ENCODE data around the gene LURAP1L.

Gene LURAP1L

DNA sequence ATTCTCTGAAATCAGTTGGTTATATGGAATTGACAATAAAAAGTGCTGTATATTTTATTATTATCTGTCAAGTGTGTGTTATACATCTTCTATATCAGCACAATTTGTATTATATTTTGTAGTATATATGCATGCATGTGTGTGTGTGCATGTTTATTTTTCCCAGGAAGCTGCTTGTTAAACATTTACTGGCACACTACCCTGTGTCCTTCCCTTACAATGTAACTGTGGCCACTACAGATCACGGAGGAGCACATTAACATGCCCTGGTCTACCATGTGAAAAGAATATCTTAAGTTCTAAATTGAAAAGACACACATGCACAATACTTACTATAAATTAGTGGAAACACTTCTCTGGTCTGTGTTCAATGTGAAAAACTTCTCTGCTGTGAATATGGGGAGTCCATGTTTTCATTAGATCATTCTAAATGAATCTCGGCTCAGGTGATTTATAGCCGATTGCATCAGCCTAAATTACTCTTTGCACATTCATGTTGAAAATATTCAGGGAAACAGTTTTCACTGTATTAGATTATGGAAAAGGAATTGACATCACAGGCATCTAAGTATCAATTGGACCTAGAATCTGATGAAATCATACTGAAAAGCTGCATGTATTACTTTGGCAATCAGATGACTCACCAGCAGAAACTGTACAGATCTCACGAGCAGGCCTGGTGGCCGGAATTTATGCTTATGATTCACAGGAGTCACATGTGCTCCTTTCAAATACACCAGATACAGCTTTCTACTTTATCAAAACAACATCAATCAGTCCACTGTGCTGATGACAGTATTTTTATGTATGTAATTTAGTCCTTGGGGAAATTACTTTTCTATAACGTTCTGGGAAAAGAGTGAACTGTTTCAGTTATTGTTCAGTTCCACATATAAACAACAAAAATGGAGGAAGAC, 39.4 kb downstream of the LURAP1L start:
- peak; percentile 53 for DNase-seq

GRCh38 chr9:12814877-12815237, 40.0 kb downstream of the LURAP1L start:
- no peak for DNase-seq

DNA sequence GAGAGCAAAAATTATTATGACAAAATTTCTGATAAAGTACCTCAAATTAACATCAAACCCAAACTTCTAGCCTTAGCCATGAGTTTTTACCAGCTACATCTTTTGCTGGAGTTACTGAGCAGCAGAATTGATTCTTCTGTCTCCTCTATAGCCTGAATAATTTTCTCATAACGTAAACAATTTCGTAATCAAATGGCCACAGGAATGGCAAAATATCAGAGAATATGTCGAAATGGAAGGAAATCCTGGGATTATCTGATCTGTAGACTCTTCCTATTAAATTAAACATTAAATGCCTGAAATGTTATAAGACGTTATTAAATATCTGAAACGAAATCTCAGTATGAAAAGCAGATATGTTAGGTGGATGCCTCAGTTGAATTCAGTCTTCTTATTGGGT, 41.1 kb downstream of the LURAP1L start:
- no peak for DNase-seq

- no peak for DNase-seq
Measured at GRCh38 chr9:12816656-12817101, 41.9 kb downstream of the LURAP1L start.

DNA sequence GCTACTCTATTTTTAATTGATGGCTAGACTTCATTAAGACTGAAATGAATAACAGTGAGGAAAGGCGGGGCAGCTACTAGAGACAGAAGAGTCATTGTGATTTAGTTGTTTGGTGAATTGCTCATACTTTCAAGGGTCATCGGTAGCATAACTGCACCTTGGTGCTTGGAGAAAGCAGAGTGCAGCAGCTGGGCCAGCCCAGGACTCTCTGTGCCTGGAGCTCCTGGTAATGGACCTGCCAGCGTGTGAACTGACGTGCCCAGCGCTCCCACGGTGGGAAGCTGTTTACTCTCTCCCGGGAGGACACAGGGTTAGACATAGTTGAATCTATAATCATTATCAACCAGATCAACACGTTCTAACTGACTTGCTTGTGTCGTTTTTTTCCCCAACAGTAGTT, 42.9 kb downstream of the LURAP1L start:
- DNase-seq, result no peak

DNA sequence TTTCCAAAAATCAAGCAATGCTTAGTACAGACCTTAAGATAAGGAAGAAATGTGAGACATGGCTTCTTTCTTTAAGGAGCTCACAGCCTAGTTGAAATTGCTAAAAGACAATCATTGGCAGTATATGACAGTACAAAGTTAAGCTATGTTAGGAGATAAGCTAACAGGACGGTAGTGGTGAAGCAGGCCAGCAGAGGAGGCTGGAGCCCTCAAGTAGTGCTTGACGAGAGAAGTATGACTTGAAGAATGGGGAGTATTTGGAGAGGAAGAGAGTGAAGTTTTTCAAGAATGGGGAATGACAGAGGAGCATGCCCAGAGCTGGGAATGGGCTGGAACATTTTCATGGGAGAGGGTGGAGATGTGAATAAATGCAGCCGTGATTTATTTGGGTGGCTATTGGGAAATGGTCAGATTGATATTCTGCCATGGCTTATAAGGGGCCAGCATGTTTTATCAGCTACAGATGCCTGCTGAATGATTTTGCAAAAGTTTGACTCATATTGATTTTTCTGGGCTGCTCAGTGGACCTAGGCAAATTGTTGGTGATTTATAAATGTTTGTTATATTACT, 43.7 kb downstream of the LURAP1L start:
- no peak for DNase-seq

GRCh38 chr9:12819436-12820185, 44.8 kb downstream of the LURAP1L start:
- DNase-seq, result no peak

GRCh38 chr9:12822111-12822510, 47.3 kb downstream of the LURAP1L start:
- DNase-seq, result no peak

DNA sequence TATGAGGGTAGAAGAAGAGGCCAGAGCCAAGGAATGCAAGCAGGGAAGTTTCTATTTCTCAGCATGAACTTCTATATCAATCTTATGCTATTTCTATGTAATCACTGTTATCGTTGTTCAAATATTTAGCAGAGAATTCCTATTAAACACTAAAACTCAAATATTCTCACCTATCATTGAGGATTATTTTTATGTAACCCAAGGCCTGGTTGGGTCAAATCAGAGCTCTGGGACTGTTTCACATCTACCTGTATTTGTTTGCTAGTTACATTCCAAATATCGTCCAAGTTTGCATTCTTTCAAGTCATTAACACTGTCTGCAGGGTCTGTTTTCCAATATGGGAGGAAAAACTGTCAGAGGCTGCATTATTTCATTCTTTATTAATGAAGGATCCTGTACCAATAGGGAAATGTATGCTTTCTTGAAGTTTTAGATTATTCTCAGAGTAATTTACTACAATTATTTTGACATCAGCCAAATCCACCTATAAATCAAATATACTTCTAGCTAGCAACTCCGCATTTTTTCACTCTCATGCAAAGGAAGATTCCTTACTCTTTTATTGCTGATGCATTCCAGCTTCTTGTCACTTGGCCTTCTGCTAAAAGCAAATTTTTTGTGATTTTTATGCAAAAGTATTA, 52.2 kb downstream of the LURAP1L start:
- no peak for DNase-seq

- no peak for DNase-seq
Measured at GRCh38 chr9:12833701-12834100, 58.9 kb downstream of the LURAP1L start.

DNA sequence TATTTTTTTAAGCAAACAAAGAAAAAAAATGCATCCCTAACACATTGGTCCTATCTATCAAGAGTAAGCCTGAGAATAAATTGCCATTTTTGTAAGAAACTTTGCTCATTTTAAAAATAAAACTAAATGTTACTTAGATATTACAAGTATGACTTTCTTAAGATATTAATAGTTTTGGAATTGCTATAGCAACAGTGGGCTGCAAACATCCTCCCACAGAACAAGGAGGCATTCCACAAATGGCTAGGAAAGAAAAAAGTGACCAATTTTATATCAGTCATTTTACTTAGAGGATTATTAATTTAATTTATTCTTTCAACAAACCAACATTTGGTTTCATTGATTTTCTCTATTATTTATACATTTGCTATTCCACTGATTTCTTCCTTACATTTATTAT, 63.7 kb downstream of the LURAP1L start:
- DNase-seq, result no peak

DNA sequence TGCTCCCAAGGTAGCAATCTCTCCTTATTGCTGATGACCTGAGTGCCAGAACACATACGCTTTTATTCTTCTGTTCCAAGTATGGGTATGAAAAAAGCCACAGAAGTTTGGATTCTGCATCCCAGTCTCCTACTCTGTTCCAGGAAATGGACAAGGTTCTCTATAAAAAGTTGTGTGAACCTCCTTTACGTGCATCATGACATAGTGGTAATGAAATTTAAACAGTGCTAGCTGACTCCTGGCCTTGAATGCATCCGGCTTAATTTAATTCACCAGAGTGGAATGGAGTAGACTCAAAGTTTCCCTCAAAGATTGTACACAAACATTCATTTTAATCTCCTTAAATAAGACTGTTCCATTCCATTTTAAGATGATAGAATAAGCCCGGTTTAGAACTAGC, 68.9 kb downstream of the LURAP1L start:
- no peak for DNase-seq

GRCh38 chr9:12846035-12846434, 71.2 kb downstream of the LURAP1L start:
- no peak for DNase-seq

DNA sequence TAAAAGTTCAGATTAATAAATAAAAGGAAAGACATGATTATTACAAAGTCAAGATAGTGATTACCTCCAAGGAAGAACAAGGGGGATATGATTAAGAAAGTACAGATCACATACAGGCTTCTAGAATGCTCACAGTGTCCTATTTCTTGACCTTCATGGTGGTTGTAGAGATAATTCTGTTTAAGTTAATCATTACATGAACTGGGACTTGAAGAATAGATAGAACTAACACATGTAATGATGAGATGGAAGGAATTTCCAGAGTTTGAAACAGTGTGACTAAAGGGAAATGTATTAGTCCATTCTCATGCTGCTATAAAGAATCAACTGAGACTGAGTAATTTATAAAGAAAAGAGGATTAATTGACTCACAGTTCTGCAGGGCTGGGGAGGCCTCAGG, 72.7 kb downstream of the LURAP1L start:
- DNase-seq, result no peak

DNA sequence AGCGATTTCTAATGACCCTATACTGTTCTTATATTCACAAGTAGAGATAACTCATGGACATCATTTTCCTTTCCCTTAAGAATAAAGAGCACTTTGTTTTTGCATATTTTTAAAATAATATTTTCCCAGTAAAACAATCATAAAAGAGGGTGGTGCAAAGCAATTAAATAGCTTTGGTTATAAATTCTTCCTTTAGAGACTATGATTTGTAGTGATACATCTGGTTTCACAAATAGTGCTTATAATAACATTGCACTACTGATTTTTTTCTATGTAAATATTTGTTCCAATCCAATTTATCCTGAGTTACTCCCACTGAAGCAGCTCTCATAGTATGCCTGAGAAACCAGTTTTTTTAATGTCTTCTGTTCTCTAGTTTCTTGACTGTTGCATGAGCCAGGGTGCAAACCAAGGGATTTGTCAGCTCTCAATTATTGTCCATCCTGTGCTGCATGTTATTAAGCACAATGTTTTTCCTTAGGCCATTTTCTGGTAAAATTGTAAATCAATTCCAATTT, 74.7 kb downstream of the LURAP1L start:
- no peak for DNase-seq

DNA sequence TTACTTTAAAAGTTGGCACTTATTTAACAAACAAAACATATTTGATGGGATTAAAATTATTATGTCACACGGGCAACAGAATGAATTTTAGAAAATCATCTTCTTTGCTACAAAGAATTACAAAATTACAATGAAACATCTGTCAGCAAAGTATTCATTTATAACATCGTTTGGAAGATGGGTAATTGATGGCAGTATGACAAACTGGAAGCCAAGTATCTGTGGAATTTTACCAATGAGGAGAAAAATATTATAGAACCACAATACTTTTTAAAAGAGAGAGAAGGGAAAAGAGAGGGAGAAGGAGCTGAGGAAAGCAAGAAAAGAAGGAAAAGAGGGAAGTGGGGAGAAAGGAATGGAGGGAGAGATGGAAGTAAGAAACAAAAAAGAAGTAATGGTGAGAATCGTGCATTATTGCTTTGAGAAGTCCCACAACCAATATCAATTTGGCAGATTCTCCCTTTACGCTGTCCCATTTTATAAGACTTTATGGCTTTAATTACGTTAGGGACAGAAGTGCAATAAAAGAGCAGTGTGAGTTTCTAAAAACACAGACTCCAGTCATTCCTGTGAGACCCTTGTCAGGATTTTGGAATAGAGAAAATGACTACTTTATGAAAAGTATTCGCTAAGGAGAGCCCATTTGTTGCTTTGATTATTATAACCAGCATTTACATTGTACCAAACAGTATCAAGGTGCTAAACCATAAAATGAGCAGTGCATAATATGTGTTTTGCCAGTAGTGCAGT, 76.7 kb downstream of the LURAP1L start:
- no peak for DNase-seq

DNA sequence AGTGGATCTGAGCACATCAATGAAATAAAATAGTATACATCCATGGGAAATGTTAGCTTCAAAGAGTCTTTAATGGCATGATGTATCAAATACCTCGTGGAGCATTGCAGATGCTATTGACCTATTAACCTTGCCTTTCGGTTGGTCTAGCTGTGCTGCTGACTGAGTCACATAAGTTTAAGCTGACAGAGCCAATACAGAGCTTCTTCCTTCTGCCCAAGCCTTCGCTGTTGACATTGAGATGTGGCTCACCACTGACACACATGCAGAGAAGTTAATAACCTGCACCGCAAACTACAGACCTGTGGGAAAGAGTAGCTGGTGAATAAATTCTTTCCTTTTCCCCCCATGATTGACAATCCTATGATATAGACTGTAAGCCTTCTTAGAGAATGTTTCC, 78.2 kb downstream of the LURAP1L start:
- no peak for DNase-seq

GRCh38 chr9:12854221-12854620, 79.4 kb downstream of the LURAP1L start:
- DNase-seq, result no peak

DNA sequence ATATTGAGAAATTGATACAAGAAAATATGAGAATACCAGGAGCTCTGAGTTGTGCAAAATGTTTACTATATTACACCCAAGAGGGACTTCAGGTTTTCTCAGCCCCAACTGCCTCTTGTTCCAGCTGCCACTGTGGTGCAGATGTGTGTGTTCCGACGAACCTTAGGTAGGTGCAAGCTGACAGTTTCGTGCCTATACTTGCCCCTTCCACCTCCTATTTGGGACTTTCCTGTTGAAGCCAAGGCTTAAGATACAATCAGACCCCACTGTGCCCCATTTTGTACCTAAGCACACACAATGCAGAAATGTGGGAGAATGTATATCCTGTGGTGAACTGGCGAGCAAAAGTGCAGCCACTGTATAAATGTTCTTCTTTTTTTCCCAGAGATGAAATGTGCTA, 80.2 kb downstream of the LURAP1L start:
- DNase-seq, result no peak

- no peak for DNase-seq
Measured at GRCh38 chr9:12856603-12857002, 81.8 kb downstream of the LURAP1L start.

- DNase-seq, result no peak
Measured at GRCh38 chr9:12859704-12860251, 85.0 kb downstream of the LURAP1L start.

GRCh38 chr9:12860998-12861397, 86.2 kb downstream of the LURAP1L start:
- no peak for DNase-seq

Data from NCI-H1105 (cell line).